Progenitor cell of endocrine pancreas (in vitro differentiated cells): Measurements from ENCODE around the gene RNU1-1. TPM values are rescaled to one million over a fixed set of nuclear protein-coding genes. Genes with fewer than 3 reads are reported as not detected.
"Not testable (repeated sequence)": the region's sequence is repeated elsewhere in the genome, so short reads cannot be mapped to it uniquely, and the experiment has no call there.

Source experiments
- DNase-seq: peaks from one replicate; pipeline ENCODE4 v3.0.0; 2021; ENCODE audit warnings: low spot score; ENCODE audit not compliant: unreplicated experiment
- H3K27ac Mint-ChIP-seq: 2 replicates; pipeline ENCODE4 v1.8.0; 2021; ENCODE audit warnings: mild to moderate bottlenecking, moderate library complexity, mixed read lengths
- H3K27me3 Mint-ChIP-seq: 2 replicates; pipeline ENCODE4 v1.8.0; 2021; ENCODE audit warnings: mixed read lengths
- H3K36me3 Mint-ChIP-seq: 2 replicates; pipeline ENCODE4 v1.8.0; 2022; ENCODE audit warnings: mixed read lengths; ENCODE audit not compliant: insufficient read depth
- H3K4me1 Mint-ChIP-seq: 2 replicates; pipeline ENCODE4 v1.8.0; 2021; ENCODE audit warnings: low read depth, mixed read lengths
- H3K4me3 Mint-ChIP-seq: 2 replicates; pipeline ENCODE4 v1.8.0; 2021; ENCODE audit warnings: low read depth, mild to moderate bottlenecking, moderate library complexity, mixed read lengths
- H3K9me3 Mint-ChIP-seq: 2 replicates; pipeline ENCODE4 v1.8.0; 2021; ENCODE audit warnings: low read depth, mixed read lengths
- total RNA-seq: library from RNA; stranded (reverse); gene quantifications from 2 replicates; pipeline ENCODE4 v1.2.1, GENCODE V29; 2021
- TF ChIP-seq, protein P1 (sequence below): fragments of 200-600 bp; sonication (generic); IDR thresholded peaks from one replicate; pipeline ENCODE4 v1.5.0; 2021; ENCODE audit warnings: antibody characterized with exemption, mild to moderate bottlenecking; ENCODE audit not compliant: unreplicated experiment

Gene RNU1-1
- total RNA-seq, 1 donor from 2014 or later: 3,957 TPM

DNA sequence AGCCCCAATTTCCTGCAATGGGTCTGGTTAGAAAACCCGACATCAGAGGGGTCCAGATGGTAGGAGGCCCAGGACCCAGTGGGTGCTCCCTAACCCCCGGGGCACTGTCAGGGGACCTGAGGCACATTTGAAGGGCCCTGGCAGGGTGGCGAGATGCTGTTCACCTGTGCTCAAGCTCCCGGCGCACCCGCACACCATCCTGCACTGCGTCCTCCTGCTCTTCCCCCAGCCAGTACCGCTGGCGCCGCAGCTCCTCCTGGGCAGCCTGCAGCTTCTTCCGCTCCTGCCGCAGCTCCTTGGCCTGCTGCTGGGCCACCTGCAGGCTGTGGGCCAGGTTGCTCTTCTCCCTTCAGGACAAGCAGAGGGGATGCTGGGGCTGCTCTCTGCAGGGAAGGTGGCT is 36.0 kb downstream of the RNU1-1 start:
- Mint-ChIP-seq H3K4me3 (no peak overlapping the region), H3K36me3 (peaks cover 18% of the 10 kb centered on the region), H3K9me3 (no peaks in the 10 kb centered on the region), H3K27me3 (no peaks in the 10 kb centered on the region), H3K4me1 (no peaks in the 10 kb centered on the region), H3K27ac (no peak overlapping the region)
- TF ChIP-seq, protein P1, sequence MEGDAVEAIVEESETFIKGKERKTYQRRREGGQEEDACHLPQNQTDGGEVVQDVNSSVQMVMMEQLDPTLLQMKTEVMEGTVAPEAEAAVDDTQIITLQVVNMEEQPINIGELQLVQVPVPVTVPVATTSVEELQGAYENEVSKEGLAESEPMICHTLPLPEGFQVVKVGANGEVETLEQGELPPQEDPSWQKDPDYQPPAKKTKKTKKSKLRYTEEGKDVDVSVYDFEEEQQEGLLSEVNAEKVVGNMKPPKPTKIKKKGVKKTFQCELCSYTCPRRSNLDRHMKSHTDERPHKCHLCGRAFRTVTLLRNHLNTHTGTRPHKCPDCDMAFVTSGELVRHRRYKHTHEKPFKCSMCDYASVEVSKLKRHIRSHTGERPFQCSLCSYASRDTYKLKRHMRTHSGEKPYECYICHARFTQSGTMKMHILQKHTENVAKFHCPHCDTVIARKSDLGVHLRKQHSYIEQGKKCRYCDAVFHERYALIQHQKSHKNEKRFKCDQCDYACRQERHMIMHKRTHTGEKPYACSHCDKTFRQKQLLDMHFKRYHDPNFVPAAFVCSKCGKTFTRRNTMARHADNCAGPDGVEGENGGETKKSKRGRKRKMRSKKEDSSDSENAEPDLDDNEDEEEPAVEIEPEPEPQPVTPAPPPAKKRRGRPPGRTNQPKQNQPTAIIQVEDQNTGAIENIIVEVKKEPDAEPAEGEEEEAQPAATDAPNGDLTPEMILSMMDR: no peak
- no peak for DNase-seq

- H3K36me3 Mint-ChIP-seq: peaks cover 16% of the 10 kb centered on the region
- not testable (repeated sequence) for DNase-seq, H3K4me1 Mint-ChIP-seq, H3K9me3 Mint-ChIP-seq, H3K4me3 Mint-ChIP-seq, H3K27ac Mint-ChIP-seq, H3K27me3 Mint-ChIP-seq
Observed at GRCh38 chr1:16475771-16476770, 38.0 kb downstream of the RNU1-1 start.

GRCh38 chr1:16474891-16475290 is 39.2 kb downstream of the RNU1-1 start:
- H3K36me3 Mint-ChIP-seq: peaks cover 11% of the 10 kb centered on the region
- H3K4me3 Mint-ChIP-seq, H3K27ac Mint-ChIP-seq, H3K27me3 Mint-ChIP-seq, H3K4me1 Mint-ChIP-seq, H3K9me3 Mint-ChIP-seq, DNase-seq: not testable (repeated sequence)
- TF ChIP-seq, protein P1: peak; percentile 29

- Mint-ChIP-seq H3K9me3 (no peaks in the 10 kb centered on the region), H3K27ac (no peak overlapping the region), H3K36me3 (peaks cover 11% of the 10 kb centered on the region), H3K4me3 (no peak overlapping the region), H3K27me3 (no peaks in the 10 kb centered on the region), H3K4me1 (no peaks in the 10 kb centered on the region)
- TF ChIP-seq, protein P1: no peak
- no peak for DNase-seq
Observed at GRCh38 chr1:16474166-16474800, 39.8 kb downstream of the RNU1-1 start.

GRCh38 chr1:16468558-16468957 is 45.5 kb downstream of the RNU1-1 start:
- H3K9me3 Mint-ChIP-seq: no peaks in the 10 kb centered on the region
- TF ChIP-seq, protein P1: no peak
- H3K36me3 Mint-ChIP-seq: peaks cover 11% of the 10 kb centered on the region
- H3K27me3 Mint-ChIP-seq: no peaks in the 10 kb centered on the region
- no peak overlapping the region for H3K4me3 Mint-ChIP-seq
- no peak overlapping the region for H3K27ac Mint-ChIP-seq
- no peak for DNase-seq
- no peaks in the 10 kb centered on the region for H3K4me1 Mint-ChIP-seq
